ENCODE results near the gene HPGD. TPM values are rescaled to one million over a fixed set of nuclear protein-coding genes. Genes with fewer than 3 reads are reported as not detected.

Gene HPGD
- total and polyA plus RNA-seq, 2 of the 8 experiments (the other 6 are each of a cell fraction or from before 2014, with no cell fraction given), result 1.1 to 1.3 TPM

GRCh38 chr4:174460684-174461083, 61.6 kb downstream of the HPGD start:
- Histone ChIP-seq H2AK5ac (ENCODE audit: low read depth, low read length) (no peak overlapping the region), H4K5ac (ENCODE audit: insufficient read length, low read depth, low read length) (no peak overlapping the region), H3K79me1 (ENCODE audit: low read depth, low read length) (no peaks in the 10 kb centered on the region), H2BK5ac (ENCODE audit: low read depth, low read length) (no peak overlapping the region), H4K20me1 (replicated peaks in 1 of 2; ENCODE audit: control insufficient read depth in 1 of 2, insufficient read depth in 2 of 2, low read length in 2 of 2) (no peaks in the 10 kb centered on the region), H2BK15ac (ENCODE audit: low read length) (no peak overlapping the region), H2AFZ (ENCODE audit: low read length) (no peak overlapping the region), H4K8ac (ENCODE audit: extremely low read depth, insufficient read depth, low read length) (no peak overlapping the region), H2BK120ac (replicated peaks; ENCODE audit: low read depth, low read length) (no peak overlapping the region), H3K9ac (replicated peaks in 1 of 4; ENCODE audit: extremely low read depth in 1 of 4, low read depth in 3 of 4, low read length in 3 of 4) (no peak overlapping the region), H3K27ac (ENCODE audit: low read depth, low read length) (no peak overlapping the region), H3K14ac (ENCODE audit: insufficient read length) (no peak overlapping the region), H3K23me2 (ENCODE audit: low read depth, low read length) (no peaks in the 10 kb centered on the region), H3K27me3 (replicated peaks in 1 of 4; ENCODE audit: control insufficient read depth in 3 of 4, extremely low read depth in 1 of 4, insufficient read depth in 3 of 4, low read length in 3 of 4) (no peaks in the 10 kb centered on the region), H3K36me3 (ENCODE audit: control insufficient read depth in 2 of 4, insufficient read depth in 4 of 4, low read length in 3 of 4) (no peaks in the 10 kb centered on the region), H3K9me3 (ENCODE audit: insufficient read depth in 2 of 2, low read depth in 1 of 2, low read length in 1 of 2) (peaks cover 4 to 5% of the 10 kb centered on the region in 2 experiments; a peak in 3 of 4 replicates), H3K79me2 (ENCODE audit: control insufficient read depth in 1 of 2, insufficient read depth in 2 of 2, low read length in 2 of 2) (no peaks in the 10 kb centered on the region), H3K4ac (replicated peaks; ENCODE audit: insufficient read length, low read depth, low read length) (no peak overlapping the region), H2BK20ac (ENCODE audit: low read length) (no peak overlapping the region), H3K23ac (ENCODE audit: insufficient read length) (no peak overlapping the region), H3K4me3 (ENCODE audit: extremely low read depth in 1 of 4, insufficient read depth in 2 of 4, low read depth in 3 of 4, low read length in 4 of 4) (no peak overlapping the region), H3K4me1 (replicated peaks in 1 of 4; ENCODE audit: control insufficient read depth in 3 of 4, insufficient read depth in 4 of 4, low read length in 3 of 4) (no peaks in the 10 kb centered on the region), H3K18ac (ENCODE audit: extremely low read depth, low read length) (no peak overlapping the region), H4K91ac (replicated peaks; ENCODE audit: insufficient read length, low read length) (no peak overlapping the region), H2BK12ac (ENCODE audit: low read depth, low read length) (no peak overlapping the region), H3K56ac (replicated peaks; ENCODE audit: insufficient read length, low read depth, low read length) (no peak overlapping the region), H3K4me2 (ENCODE audit: insufficient read depth in 1 of 2, low read depth in 2 of 2, low read length in 2 of 2) (no peak overlapping the region)
- no peak for TF ChIP-seq SIX5 (IDR thresholded peaks at IDR 0.05; ENCODE audit: low read depth, low read length)
- no peak for TF ChIP-seq RFX5 (IDR thresholded peaks at IDR 0.05; ENCODE audit: borderline replicate concordance, low read depth, low read length)
- no peak for TF ChIP-seq BRCA1 (IDR thresholded peaks at IDR 0.05; ENCODE audit: low read depth, low read length)
- TF ChIP-seq KDM5A (IDR thresholded peaks at IDR 0.05; ENCODE audit: low read length), result no peak
- DNase-seq (ENCODE audit: low read depth in 1 of 2, low spot score in 2 of 2) (no peak), FAIRE-seq (no peak)
- ChIA-PET CTCF (ENCODE audit: partially characterized antibody) (interaction anchor here (1.2 kb wide), 1 partner anchor 10 kb away, joined by 4 read pairs; no protein-coding TSS in a partner anchor), POLR2A (ENCODE audit: partially characterized antibody) (no interaction called here)
- 88% methylated on average over 1 of the region's 1 CpG; no CpG with 5 or more reads in 1 of the 2 experiments for WGBS, 2 experiments (ENCODE audit: extremely low coverage in 1 of 2, insufficient coverage in 1 of 2, insufficient read length in 1 of 2, insufficient replicate concordance in 2 of 2, low coverage in 1 of 2, low lambda C conversion rate in 2 of 2, missing lambda C conversion rate in 1 of 2)
